GM19467 (cell line): ENCODE data around the gene DENND1C.
"Not testable (repeated sequence)": the region's sequence is repeated elsewhere in the genome, so short reads cannot be mapped to it uniquely, and the experiment has no call there.

Source experiments
- ATAC-seq: cut with Tn5 transposase; IDR thresholded peaks from one replicate; pipeline ENCODE4 v1.9.1; 2021; ENCODE audit warnings: mild to moderate bottlenecking, moderate library complexity; ENCODE audit not compliant: unreplicated experiment

The DENND1C gene

GRCh38 chr19:6457958-6458694 lies 23.5 kb downstream of the DENND1C start:
- ATAC-seq: no peak

DNA sequence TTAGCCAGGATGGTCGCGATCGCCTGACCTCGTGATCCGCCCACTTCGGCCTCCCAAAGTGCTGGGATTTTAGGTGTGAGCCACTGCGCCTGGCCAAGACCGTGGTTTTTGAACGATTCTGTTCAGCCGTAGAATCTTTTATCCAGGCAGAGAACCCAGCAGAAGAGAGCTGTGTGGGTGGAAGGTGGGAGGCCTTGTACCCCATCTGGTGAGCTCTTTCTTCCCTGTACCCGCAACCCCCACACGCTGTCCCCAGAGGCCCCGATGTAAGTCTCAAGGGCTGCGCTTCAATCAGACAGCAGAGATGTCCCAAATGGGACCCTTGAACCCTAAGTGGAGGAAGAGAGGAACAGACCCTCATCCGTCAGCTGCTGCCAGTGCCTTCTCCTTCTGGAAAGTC lies 25.7 kb downstream of the DENND1C start:
- ATAC-seq: no peak

GRCh38 chr19:6453951-6454565 lies 27.5 kb downstream of the DENND1C start:
- ATAC-seq: no peak

DNA sequence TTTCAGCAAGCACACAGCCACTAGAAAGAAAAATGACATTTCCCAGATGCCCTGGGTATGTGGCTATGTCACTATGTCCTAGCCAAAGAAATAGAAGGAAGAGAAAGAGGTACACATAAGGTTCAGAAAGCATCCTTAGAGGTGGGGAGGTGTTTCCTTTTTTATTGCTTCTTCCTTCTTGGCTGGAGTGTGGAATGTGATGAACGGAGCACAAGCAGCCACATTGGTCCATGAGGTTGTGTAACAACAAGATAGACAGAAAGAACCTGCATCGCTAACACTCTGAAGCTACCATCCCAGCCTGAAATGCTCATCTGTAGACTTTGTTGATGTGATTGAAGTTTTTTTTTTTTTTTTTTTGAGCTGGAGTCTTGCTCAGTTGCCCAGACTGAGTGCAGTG lies 28.7 kb downstream of the DENND1C start:
- ATAC-seq: no peak

GRCh38 chr19:6452223-6452614 lies 29.4 kb downstream of the DENND1C start:
- no peak for ATAC-seq

- ATAC-seq: no peak
These were observed 29.9 kb downstream of the DENND1C start for GRCh38 chr19:6451583-6452222.

DNA sequence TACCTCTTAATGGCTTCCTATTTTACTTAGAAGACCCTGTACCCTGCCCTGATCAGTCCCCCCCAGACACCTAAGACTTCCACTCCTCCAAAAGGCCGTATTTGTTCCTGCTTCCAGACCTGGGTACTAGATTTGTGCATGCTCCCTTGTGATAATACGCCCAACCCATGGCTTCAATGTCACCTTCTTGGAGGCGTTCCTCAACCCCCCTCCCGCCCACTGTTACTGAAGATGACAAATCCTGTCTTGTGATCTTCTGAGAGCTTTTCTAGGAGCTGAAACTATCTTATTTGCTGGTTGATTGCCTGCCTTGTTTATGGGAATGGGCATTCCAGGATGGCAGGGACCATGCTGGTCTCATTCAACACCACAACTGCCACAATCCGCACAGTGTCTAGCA lies 31.4 kb downstream of the DENND1C start:
- no peak for ATAC-seq

DNA sequence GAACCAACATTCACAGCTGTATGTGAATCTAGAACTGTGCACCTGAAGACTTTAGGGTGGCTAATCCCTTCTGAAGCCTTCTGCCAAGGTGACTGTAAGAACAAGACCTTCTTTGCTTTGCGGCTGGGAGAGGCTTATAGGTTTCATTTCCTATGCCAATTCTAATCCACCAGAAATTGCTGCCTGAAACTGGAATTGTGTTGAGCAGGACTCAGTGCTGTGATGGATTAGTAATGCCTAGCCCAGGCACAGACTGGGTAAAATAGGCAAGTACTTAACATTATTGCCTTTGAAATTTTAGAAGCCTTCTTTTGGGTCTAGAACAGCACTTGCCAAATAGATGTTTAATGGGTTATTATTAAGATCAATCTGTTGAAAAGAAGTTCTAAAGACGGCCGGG lies 33.5 kb downstream of the DENND1C start:
- ATAC-seq: no peak

GRCh38 chr19:6446452-6446851 lies 35.1 kb downstream of the DENND1C start:
- ATAC-seq: no peak

- ATAC-seq: no peak
These were observed 37.6 kb downstream of the DENND1C start for GRCh38 chr19:6443986-6444385.

DNA sequence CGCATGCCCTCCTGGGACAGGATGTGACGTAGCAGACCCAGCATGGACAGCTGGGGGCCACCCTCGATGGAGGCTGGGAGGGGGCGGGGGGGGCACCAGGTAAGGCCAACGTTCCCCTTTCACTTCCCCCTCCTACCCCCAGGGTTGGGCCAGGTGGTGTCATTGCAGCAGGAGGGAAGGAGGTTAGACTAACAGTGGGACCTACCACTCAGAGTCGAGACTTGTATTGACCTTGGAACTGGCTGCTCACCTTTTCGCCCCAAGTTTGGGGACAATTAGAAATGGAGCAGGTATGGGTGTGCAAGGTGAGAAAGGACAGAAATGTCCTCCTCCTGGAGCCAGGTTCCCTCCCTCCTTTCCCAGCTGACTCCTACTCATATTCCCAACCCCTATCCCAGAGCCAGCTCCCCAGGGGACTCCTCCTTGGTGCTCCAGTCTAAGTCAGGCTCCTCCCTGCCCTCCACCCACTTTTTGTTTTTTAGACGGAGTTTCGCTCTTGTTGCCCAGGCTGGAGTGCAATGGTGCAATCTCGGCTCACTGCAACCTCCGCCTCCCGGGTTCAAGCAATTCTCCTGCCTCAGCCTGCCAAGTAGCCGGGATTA lies 39.4 kb downstream of the DENND1C start:
- no peak for ATAC-seq

DNA sequence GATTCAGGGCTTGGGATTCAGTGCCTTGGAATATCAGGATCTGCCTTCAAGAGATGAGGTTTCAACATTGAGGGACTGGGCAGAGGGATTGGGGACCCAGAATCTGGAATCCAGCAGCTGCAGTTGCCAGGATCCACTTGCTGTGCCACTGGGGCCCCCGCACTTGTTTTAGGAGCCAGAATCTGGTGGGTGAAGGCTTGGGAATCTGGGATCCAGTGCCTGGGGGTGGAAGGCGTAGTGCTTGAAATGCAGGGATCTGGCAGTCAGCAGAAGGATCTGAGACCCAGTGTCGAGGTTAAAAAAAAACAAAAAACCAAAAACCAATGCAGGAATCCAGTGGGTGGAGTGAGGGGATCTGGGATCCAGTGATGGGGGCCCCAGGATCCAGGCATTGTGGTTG lies 40.7 kb downstream of the DENND1C start:
- no peak for ATAC-seq

DNA sequence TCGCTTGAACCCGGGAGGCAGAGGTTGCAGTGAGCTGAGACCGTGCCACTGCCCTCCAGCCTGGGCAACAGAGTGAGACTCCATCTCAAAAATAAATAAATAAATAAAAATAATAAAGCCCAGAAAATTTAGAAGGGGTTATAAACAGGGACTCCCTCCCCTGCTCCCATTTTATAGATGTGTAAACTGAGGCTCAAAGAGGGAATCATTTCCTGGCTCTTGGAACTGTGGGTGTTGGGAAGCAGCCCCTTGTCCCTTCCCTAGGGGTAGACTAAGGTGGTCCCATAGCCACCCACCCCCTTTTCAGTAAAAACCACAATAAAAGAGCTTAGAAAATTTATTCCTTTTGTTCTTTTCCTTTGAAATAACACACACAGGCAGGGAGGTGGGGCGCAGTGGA lies 41.8 kb downstream of the DENND1C start:
- no peak for ATAC-seq

DNA sequence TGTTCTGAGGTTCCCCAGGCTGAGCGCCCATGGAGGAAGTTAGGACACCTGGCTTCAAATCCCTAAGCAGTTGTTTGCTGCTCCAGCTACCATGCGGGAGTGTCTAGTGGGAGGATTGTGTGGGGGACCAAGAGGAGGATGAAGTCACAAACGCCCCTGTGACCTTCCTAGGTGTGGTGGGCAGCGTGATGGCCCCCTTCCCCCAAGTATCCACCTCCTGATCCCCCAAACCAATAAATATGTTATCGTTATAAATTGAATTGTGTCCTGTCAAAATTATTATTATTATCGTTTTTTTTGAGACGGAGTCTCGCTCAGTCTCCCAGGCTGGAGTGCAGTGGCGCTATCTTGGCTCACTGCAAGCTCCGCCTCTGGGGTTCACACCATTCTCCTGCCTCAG lies 47.9 kb downstream of the DENND1C start, which contains the start of gene SLC25A41:
SLC25A41 (minus strand) TSS at position 101 of the 400 bp plus-strand sequence; CDS start at position 31, 70 bp downstream.
- no peak for ATAC-seq

- no peak for ATAC-seq
These were observed 48.4 kb downstream of the DENND1C start for GRCh38 chr19:6433165-6433564.

GRCh38 chr19:6431891-6432290 lies 49.7 kb downstream of the DENND1C start:
- no peak for ATAC-seq

DNA sequence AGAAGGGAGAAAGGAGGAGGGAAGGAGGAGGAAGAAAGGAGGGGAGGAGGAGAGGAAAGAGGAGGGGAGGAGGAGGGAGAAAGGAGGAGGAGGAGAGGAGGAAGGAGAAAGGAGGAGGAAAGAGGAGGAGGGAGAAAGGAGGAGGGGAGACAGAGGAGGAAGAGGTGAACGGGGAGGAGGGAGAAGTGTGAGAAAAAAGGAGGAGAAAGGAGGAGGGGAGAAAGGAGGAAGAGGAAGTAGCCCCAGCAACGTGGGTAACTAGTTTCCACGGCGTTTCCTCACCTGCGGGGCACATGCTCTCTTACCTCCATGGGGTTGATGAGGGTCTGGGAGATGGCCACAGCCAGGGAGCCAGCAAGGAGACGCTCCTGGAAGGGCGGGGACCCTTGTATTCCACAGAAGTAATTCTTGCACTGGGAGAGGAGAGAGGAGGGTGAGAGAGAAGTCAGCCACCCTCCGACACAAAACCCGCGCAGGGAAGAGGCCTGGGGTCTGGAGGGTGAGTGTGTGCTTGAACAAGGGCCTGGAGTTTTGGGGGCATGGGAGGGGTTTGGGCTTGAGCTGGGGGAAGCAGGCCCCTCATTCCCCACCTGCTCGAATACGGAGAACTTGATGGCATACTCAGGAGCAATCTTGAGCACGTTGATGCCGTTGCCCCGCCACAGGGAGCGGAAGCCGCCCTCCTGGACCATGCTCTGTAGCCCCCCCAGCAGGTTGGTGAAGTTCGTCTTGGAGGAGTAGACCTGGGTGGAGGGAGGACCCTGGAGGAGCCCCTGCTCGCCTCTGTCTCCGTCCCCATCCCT lies 52.0 kb downstream of the DENND1C start:
- no peak for ATAC-seq

GRCh38 chr19:6428692-6429418 lies 52.7 kb downstream of the DENND1C start:
- not testable (repeated sequence) for ATAC-seq

DNA sequence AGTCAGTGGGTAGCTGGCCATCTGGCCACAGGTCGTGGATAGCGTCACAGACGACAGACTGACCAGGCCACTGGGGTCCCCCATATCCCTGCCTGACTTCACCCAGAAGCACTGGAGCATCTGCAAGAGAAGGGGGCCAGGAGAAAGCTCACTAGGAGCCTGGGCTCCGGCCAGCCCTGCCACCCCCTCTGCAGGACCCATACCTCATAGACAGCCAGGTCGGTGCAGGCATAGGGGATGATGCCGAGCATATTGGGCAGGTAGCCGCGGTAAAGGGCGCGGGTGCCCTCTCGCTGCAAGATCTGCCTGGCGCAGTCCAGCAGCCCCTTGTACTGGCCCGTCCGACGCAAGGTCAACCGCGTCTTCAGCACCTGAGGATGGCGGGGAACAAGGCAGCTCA lies 54.5 kb downstream of the DENND1C start:
- ATAC-seq: no peak
